Lung (tissue), 12 donors: ENCODE results near the gene STK16. TPM values are rescaled to one million over a fixed set of nuclear protein-coding genes. Genes with fewer than 3 reads are reported as not detected.

Experiments
- ATAC-seq: fragments of 200-7000 bp; cut with Tn5 transposase; one replicate; pipeline ENCODE4 v1.9.1; 2020; ENCODE audit warnings: moderate number of reproducible peaks; ENCODE audit not compliant: insufficient read depth, low FRiP score
- DNase-seq, 3 donors: peaks; one replicate each; pipeline ENCODE4 v3.0.0-alpha.2; 2013 to 2017
- H3K27ac ChIP-seq, 2 donors: one replicate each; pipeline ENCODE4 v1.5.1; 2013; ENCODE audit warnings: mild to moderate bottlenecking in 2 of 2, moderate library complexity in 2 of 2, control low read depth in 1 of 2, inconsistent platforms in 1 of 2, low read depth in 1 of 2, low read length in 1 of 2
- H3K27me3 ChIP-seq, 3 donors: one replicate each; pipeline ENCODE4 v1.5.1; 2013; ENCODE audit warnings: low read length in 2 of 3; ENCODE audit not compliant: control insufficient read depth in 3 of 3, insufficient read depth in 3 of 3
- H3K36me3 ChIP-seq, 4 donors: one replicate each; pipeline ENCODE4 v1.5.1; 2013; ENCODE audit warnings: low read length in 4 of 4, mild to moderate bottlenecking in 1 of 4, moderate library complexity in 1 of 4; ENCODE audit not compliant: control insufficient read depth in 4 of 4, insufficient read depth in 4 of 4
- H3K4me1 ChIP-seq, 5 donors: one replicate each; pipeline ENCODE4 v1.5.1; 2013; ENCODE audit warnings: low read length in 5 of 5, mild to moderate bottlenecking in 2 of 5, moderate library complexity in 1 of 5; ENCODE audit not compliant: control insufficient read depth in 5 of 5, insufficient read depth in 5 of 5
- H3K4me3 ChIP-seq: one replicate; pipeline ENCODE4 v1.5.1; 2013; ENCODE audit warnings: mild to moderate bottlenecking, control low read depth, moderate library complexity
- H3K9ac ChIP-seq, 2 donors: one replicate each; pipeline ENCODE4 v1.5.1; 2013; ENCODE audit warnings: low read length in 2 of 2, control low read depth in 1 of 2; ENCODE audit not compliant: insufficient read depth in 1 of 2
- H3K9me3 ChIP-seq, 4 donors: one replicate each; pipeline ENCODE4 v1.5.1; 2013; ENCODE audit warnings: low read length in 3 of 4, mild to moderate bottlenecking in 1 of 4, moderate library complexity in 1 of 4; ENCODE audit not compliant: control insufficient read depth in 4 of 4, insufficient read depth in 3 of 4
- WGBS, 2 donors: extraction: QIAGEN DNeasy Blood & Tissue Kit; methylation state at CpG; one replicate each; pipeline ENCODE4 v1.1.7; 2013; 5-methylcytosine and 5-hydroxymethylcytosine counted together
- polyA plus RNA-seq, 2 donors: library from polyadenylated mRNA; stranded (reverse); fragments of 200-250 nt; gene quantifications; one replicate each; pipeline ENCODE4 v1.2.1, GENCODE V29; 2013
- total RNA-seq, 2 donors: library from RNA; depleted of rRNA in 1 of 2; stranded (reverse); fragments of >200 nt in 1 of 2; gene quantifications; one replicate each; pipeline ENCODE4 v1.2.1, GENCODE V29; 2014 to 2021
- TF ChIP-seq, protein P1 (sequence below): IDR thresholded peaks from 2 replicates; pipeline ENCODE4 v1.5.1; 2012; ENCODE audit warnings: mild to moderate bottlenecking; ENCODE audit errors: control extremely low read depth, extremely low read depth
- donor health status: control.
- donor health status: control.
- donor health status: Bipolar disorder and iron deficiency.
- donor health status: healthy.
- donor health status: DM: yes; HTN: yes; CAD: no.

Gene STK16
- total and polyA plus RNA-seq, 4 donors: 16.2 to 50.5 (median 25.4) TPM

DNA sequence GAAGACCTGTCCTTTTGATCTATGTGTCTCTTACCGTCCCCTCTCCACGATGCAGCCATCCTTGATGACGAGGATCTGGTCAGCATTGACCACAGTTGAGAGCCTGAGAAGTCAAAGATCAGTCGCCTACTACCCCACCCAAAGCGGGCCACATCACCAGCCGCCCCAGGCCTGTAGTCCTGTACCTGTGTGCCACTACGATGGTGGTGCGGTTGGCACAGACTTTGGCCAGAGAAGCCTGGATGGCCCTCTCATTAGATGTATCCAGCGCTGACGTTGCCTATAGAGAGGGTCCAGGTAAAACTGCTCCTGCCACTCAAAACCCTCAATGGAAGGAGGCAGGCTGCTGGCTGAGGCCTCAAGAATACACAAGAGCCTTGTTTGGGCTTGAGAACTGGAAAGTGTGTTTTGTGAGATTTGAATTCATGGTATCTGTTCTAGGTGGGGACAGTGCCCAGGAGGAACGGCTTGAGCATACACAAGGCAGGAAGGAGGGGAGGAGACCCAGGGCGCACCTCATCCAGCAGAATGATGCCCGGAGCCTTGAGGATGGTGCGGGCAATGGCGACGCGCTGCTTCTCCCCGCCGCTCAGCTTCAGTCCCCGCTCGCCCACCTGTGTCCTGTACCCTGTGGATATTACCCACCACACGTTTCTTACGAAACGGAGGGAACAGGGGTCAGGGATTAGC, 34.9 kb upstream of the STK16 start:
- Histone ChIP-seq H3K36me3 (peaks cover 4 to 43% (median 34%) of the 10 kb centered on the region in 4 donors), H3K27me3 (no peaks in the 10 kb centered on the region), H3K27ac (no peak overlapping the region), H3K9ac (no peak overlapping the region), H3K4me1 (peaks cover 0 to 22% (median 12%) of the 10 kb centered on the region in 5 donors), H3K4me3 (no peak overlapping the region), H3K9me3 (no peaks in the 10 kb centered on the region)
- DNase-seq (no peak), ATAC-seq (no peak)
- 92 to 94% methylated on average over 24 of the region's 24 CpGs for WGBS, 2 donors
- TF ChIP-seq, protein P1, sequence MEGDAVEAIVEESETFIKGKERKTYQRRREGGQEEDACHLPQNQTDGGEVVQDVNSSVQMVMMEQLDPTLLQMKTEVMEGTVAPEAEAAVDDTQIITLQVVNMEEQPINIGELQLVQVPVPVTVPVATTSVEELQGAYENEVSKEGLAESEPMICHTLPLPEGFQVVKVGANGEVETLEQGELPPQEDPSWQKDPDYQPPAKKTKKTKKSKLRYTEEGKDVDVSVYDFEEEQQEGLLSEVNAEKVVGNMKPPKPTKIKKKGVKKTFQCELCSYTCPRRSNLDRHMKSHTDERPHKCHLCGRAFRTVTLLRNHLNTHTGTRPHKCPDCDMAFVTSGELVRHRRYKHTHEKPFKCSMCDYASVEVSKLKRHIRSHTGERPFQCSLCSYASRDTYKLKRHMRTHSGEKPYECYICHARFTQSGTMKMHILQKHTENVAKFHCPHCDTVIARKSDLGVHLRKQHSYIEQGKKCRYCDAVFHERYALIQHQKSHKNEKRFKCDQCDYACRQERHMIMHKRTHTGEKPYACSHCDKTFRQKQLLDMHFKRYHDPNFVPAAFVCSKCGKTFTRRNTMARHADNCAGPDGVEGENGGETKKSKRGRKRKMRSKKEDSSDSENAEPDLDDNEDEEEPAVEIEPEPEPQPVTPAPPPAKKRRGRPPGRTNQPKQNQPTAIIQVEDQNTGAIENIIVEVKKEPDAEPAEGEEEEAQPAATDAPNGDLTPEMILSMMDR: no peak

GRCh38 chr2:219210886-219211362, 34.4 kb upstream of the STK16 start:
- Histone ChIP-seq H3K36me3 (peaks cover 4 to 43% (median 34%) of the 10 kb centered on the region in 4 donors), H3K27ac (no peak overlapping the region), H3K4me1 (peaks cover 0 to 20% (median 12%) of the 10 kb centered on the region in 5 donors), H3K9me3 (no peaks in the 10 kb centered on the region), H3K9ac (no peak overlapping the region), H3K27me3 (no peaks in the 10 kb centered on the region), H3K4me3 (no peak overlapping the region)
- TF ChIP-seq, protein P1: no peak
- WGBS, 2 donors: 81 to 90% methylated on average over 9 of the region's 9 CpGs
- DNase-seq: no peak
- no peak for ATAC-seq

GRCh38 chr2:219213026-219213415, 32.3 kb upstream of the STK16 start:
- Histone ChIP-seq H3K4me3 (no peak overlapping the region), H3K9ac (no peak overlapping the region), H3K9me3 (no peaks in the 10 kb centered on the region), H3K36me3 (peaks cover 4 to 51% (median 37%) of the 10 kb centered on the region in 4 donors), H3K4me1 (peaks cover 0 to 15% (median 7%) of the 10 kb centered on the region in 5 donors), H3K27me3 (no peaks in the 10 kb centered on the region), H3K27ac (no peak overlapping the region)
- DNase-seq (no peak), ATAC-seq (no peak)
- TF ChIP-seq, protein P1: no peak
- 75 to 83% methylated on average over 8 of the region's 8 CpGs for WGBS, 2 donors
